Left forelimb (tissue), 1 donor: ENCODE measurements around the gene SESN3.
"Not testable (repeated sequence)": the region's sequence is repeated elsewhere in the genome, so short reads cannot be mapped to it uniquely, and the experiment has no call there.

ENCODE experiments used
- DNase-seq: peaks from one replicate; pipeline ENCODE4 v3.0.0-alpha.2; 2018; ENCODE audit warnings: low spot score

SESN3 gene

GRCh38 chr11:95251896-95252295, 20.9 kb upstream of the SESN3 start:
- DNase-seq: not testable (repeated sequence)

GRCh38 chr11:95248666-95249467, 17.9 kb upstream of the SESN3 start:
- no peak for DNase-seq

- DNase-seq: no peak
These were observed 16.9 kb upstream of the SESN3 start for GRCh38 chr11:95247883-95248282.

DNA sequence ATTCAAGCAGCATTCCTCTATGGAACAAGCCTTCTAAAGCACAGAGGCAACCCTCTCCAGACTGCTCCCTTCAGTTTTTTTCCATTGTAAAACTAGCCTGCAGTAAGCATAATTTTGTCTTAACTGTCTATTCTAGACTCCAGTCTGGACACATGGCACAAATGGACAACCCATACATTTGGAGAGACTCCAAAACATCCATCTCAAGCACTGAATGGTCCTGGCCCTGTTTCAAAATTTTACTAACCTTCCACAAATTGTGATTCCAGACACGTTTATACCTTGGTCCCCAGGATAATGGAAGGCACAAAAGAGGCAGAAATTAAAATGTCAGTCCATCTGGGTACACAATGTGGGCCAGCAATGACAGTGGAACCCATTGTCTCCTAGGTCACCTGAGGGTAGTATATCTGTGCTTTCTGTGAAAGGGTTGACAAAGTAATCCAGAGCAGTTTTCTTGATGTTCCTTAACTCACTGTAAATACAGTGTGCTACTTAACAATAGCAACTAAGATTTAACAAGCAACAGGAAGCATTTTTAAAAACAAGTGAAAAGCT, 16.2 kb upstream of the SESN3 start:
- DNase-seq: no peak

- DNase-seq: no peak
These were observed 14.6 kb upstream of the SESN3 start for GRCh38 chr11:95245581-95245980.

DNA sequence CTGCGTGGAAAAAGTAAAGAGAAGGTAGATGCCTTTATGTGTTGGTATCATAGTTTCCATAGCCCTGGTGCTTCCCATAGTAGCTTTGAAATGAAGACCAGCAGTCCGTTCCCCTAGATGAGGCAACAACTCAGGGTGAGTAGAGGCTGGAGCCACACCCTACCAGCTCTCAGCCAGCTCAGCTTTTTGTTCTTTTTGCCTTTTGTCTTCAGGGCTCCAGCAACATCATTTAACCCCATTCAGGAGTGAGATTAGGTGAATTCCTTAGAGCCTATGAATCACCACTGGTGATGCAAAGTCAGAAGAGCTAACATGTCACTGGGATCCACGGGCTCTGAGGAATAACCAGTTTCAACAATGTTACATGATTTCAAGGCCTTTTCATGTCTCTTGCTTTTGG, 14.0 kb upstream of the SESN3 start:
- no peak for DNase-seq

- DNase-seq: no peak
These were observed 12.7 kb upstream of the SESN3 start for GRCh38 chr11:95243673-95244072.

DNA sequence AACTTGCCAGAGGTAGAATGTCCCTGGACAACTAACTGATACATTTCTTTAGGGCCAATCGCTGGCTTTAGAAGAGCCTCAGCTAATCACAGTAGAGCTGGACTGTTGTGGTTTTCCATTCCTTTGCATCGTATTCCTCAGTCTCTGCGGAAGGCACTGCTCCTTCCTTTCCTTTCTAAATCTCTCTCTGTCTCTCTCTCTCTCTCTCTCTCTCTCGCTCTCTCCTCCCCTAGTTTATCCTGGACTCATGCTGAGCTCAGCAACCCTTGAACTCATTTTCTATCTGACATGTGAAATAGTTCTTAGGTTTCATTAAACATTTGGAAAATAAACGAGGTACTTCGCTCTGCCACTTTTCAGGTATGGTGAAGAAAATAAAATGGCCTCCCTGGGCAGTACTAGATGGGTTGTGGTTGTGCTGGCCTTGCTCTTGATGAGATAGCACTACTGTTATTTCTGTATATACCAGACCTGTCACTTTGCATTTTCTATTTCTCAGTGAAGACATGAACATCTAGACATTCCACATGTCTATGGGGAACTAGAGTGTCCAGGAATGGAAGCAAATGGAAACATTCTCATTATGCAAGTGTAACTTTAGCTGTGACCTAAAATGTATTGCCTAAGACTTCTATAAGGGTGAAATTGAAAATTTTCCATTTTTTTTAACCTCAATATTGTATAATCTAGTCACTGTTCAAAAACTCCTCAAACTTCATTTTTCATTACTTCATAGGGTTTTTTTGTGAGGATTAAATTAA, 12.0 kb upstream of the SESN3 start:
- DNase-seq: no peak

DNA sequence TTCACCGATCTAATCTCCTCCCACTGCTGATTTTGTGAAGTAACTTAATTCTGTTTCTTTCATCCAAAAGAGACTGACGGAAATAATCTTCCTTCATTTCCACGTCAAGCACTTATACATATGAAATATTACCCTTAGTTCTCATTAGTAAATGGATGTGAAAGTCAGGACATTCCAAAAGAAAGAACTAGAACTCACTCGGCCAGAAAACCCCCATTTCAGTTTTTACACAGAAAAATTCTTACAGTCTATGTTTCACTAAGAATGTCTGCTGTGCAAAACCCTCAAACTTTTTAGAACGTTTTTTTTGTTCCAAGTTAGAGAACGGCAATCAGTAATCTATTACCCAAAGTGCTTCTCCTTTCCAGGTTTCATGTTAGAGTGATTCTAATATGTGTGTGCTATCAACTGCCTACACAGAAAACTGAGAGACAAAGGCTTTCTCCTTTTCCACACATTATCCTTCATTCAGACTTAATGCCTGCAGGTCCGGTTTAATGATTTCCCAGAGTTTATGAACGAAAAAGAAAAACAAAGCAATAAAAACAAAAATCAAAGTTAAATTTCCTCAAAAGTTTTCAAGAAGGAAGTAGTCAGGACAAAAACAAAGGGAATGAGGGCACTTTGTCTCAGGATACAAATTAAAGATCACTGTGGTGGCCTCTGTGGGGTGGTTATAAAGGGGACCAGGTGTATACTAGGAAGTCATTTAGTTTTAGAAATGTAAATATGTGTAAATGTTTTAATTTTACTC, 11.3 kb upstream of the SESN3 start:
- no peak for DNase-seq

GRCh38 chr11:95241681-95242081, 10.7 kb upstream of the SESN3 start:
- no peak for DNase-seq

DNA sequence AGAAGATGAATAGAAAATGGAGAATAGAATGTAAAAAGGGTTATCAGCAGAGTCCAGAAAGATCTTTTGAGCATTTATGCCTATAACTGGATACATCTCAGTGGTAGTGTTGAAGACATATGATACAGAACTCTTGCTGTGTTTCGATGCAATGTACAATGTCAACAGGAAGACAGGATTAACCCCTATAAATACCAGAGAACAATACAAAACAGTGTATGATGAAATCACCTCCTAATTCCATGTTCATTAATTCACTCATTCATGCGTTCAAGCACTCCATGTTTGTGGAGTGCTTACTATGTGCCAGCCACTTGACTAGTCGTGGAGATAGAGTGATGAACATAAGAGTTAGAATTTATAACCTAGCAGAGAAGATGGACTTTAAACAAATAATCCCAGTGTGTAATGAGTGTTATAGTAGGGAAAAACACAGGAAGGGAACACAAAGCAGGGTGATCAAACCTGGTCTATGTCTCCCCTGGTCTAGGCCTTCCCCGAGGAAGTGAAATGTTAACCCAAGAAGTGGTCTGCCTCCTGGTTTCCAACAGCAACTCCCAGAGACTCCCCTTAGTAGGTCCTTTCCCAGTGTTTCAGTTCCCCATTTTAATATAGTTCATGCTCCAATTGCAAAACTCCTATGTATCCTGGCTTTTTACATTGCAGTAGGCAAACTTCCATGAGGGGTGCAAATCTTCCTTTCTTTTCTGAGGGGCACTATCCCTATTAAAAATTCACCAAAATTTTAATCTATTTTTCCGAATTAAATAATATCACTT, 9.1 kb upstream of the SESN3 start:
- no peak for DNase-seq

- DNase-seq: no peak
These were observed 1.7 kb upstream of the SESN3 start for GRCh38 chr11:95232666-95233065.

DNA sequence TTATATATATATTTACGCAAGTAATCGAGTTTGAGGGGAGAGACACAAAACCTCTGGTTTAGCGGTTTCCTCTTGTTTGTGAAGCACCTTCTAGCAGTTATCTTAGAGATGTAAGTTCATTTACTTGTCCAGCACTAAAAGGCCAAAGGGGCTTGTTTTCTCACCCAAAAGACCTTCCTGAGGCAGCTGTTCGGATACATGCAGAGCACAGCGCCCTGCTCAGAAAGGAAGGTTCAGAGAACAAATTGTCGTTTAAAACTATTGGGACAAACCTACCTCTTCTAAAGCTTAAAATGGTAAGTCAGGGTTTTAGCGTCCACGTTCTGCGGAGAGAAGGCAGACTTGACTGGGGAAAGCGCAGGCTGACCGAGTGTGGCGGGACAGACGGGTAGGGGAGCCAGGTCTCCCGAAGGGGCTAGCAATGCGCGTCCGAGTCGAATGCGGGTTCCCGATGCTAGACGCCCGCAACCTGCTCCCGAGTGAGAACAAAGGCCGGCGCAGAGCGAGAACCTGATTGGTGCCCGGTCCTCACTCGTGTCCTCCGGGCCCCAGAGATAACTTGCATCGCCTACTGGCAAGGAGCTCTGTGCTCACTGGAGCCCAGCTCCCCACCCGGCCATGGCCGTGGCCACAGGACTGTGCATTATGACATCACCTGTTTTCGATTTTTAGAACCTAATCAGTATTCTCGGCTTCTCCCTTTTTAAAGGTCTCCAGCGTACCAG, 1.0 kb upstream of the SESN3 start:
- peak; percentile 78 for DNase-seq

- DNase-seq: no peak
These were observed 234 bp downstream of the SESN3 start for GRCh38 chr11:95230810-95231126.

- peak; percentile 78 for DNase-seq
These were observed 801 bp downstream of the SESN3 start for GRCh38 chr11:95229993-95230809.

DNA sequence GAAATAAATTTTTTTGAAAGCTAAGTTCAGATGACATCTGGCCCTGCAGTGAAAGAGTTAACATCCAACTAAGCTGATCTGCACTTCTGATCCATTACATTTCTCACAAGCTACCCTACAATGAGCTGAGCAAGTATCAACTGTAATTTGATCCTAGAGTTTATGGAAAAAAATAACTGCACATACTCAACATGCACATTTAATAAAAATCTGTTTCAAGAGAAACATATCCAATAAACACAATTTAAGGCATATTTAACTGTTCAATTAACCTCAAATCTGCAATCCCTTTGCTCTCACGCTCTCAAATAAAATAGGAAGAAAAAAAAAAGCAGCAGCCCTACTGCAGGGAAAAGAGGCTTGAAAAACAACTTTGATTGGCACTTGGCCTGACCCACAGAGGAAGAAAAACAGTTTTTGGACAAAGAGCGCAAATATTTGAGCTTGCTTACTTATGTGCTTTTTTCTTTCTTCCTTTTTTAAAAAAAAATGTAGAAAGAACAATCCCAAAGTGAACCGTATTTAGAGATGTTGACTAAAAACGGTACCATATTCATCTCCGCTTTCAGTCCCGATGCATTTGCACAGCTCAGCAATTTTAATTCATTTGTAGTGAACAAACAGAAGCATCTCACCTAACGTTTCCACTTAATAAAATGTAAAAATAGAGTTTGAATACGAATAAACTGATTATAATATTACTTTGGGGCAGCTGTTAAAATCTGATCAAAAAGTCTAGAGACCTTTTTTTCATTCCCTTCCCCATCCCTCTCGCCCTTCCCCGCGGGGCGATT, 1.6 kb downstream of the SESN3 start:
- DNase-seq: no peak

DNA sequence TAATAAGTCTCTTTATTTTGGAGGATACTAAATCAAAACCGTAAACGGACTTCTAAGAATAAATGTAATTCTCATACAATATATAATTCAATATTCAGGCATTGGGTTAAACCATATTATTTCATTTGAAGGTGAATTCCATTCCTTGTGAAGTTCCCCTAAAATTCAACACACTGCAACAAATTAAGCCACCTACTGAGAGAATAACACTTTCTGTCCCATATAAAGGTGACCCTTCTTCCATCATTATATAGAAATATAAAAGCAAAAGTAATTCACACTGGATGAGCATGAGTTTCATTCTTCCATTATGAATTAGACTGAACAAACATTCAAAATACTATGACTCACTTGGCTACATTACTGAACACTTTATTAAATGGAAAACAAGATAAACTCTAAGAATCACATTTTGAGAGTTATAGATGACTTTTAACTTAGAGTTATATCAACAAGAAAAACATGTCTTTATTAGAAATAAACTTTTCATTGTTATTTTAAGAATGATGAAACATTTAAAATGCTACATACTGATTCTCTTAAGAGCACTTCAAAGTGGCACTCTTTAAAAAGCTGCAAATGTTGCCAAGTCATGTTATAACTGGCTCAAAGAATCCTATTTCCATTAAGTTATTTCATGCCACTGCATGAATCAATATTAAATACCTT, 2.8 kb downstream of the SESN3 start:
- DNase-seq: no peak

DNA sequence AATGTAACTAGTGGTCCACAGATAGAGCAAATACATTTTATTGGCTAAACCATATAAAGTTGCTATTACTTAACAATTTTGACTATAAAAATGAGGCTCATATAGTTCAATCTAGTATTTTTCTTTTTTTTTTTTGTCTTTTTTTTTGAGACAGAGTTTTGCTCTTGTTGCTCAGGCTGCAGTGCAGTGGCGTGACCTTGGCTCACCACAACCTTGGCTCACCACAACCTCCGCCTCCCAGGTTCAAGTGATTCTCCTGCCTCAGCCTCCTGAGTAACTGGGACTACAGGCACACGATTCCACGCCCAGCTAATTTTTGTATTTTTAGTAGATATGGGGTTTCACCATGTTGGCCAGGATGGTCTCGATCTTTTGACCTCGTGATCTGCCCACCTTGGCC, 3.9 kb downstream of the SESN3 start:
- DNase-seq: not testable (repeated sequence)

DNA sequence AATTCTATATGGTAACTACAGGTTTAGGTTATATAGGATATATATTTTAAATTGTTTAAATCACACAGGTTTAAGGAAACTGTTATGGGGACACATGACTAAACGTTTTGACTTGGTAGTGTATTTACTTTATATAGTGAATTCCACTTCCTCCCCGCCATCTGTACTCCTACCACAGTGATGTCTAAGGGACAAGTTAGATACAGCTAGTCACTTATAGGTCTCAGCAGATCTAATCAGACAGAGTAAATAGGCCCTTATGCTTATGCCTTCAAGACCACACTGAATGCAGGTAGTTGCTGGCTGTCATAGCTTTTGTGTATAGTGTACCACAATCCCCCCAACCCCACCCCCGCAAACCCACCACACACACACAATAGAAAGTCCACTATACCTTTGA, 8.2 kb downstream of the SESN3 start:
- DNase-seq: no peak
